ENCODE measurements around the gene MAN2B1. TPM values are rescaled to one million over a fixed set of nuclear protein-coding genes. Genes with fewer than 3 reads are reported as not detected.

MAN2B1 gene
- total and polyA plus RNA-seq, 2 experiments from 2014 or later = 68.8 to 77.1 TPM

DNA sequence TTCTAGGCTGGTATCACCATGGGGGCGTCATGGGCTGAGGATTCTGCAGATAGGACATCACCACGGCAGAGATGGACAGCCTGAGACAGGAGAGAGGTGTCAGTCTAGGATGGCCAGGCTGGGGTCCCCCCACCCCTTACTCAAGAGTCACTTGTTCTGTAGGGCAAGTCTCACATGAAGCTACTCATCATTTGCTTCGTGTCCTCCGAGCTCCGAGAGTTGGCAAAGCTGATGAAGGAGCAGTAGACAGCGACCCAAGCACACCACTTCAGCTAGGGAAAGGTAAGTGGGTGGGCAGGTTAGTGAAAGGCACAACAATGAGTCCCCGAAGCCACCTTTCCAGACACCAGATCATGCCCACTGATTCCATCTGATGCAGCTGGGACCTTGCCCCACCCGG lies 1.8 kb upstream of the MAN2B1 start:
- H3K79me2 ChIP-seq = peaks cover 48% of the 10 kb centered on the region

DNA sequence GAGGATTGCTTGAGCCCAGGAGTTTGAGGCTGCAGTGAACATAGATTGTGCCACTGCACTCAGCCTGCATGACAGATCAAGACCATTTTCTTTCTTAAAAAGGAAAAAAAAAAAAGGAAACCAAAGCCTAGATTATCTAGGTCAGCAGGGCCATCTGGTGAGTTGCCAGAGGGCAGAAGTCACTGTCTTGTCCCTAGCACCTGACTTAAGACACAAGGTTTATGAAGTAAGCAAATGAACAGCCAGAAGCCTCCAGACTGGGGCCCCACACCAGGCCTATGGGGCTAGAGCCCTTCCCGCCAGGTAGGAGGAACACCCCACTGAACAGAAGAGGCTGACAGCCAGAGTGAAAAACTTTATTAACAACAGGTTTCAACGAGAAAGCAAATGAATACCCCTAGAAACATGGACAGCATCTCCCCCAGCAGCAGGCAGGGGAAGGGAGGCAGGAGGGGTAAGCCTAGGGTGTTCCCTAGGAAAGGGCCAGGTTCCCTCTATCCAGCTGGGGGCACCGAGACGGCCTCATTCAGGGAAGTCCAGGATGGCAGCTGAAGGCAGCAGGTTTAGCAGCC lies 1.3 kb upstream of the MAN2B1 start:
- no peaks in the 10 kb centered on the region for H4K20me1 ChIP-seq (ENCODE audit: insufficient read depth, poor library complexity, severe bottlenecking)
- 92% methylated on average over 4 of the region's 4 CpGs for WGBS (ENCODE audit: low lambda C conversion rate, missing lambda C conversion rate)
- no peaks in the 10 kb centered on the region for H3K27me3 ChIP-seq
- no peaks in the 10 kb centered on the region for H3K36me3 ChIP-seq (replicated peaks; ENCODE audit: insufficient read depth, low read depth)
- peaks cover 48% of the 10 kb centered on the region for H3K79me2 ChIP-seq
- H3K4me2 ChIP-seq = peak overlapping the region; percentile 98
- peak overlapping the region; percentile 99 for H3K27ac ChIP-seq
- no peak for DNase-seq (ENCODE audit: low spot score)
- TF ChIP-seq, protein P1, sequence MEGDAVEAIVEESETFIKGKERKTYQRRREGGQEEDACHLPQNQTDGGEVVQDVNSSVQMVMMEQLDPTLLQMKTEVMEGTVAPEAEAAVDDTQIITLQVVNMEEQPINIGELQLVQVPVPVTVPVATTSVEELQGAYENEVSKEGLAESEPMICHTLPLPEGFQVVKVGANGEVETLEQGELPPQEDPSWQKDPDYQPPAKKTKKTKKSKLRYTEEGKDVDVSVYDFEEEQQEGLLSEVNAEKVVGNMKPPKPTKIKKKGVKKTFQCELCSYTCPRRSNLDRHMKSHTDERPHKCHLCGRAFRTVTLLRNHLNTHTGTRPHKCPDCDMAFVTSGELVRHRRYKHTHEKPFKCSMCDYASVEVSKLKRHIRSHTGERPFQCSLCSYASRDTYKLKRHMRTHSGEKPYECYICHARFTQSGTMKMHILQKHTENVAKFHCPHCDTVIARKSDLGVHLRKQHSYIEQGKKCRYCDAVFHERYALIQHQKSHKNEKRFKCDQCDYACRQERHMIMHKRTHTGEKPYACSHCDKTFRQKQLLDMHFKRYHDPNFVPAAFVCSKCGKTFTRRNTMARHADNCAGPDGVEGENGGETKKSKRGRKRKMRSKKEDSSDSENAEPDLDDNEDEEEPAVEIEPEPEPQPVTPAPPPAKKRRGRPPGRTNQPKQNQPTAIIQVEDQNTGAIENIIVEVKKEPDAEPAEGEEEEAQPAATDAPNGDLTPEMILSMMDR (IDR thresholded peaks at IDR 0.05; ENCODE audit: poor library complexity) = no peak
- H3K4me1 ChIP-seq (ENCODE audit: insufficient read depth) = peaks cover 14% of the 10 kb centered on the region
- no peaks in the 10 kb centered on the region for H3K9me3 ChIP-seq (ENCODE audit: low read depth)
- no peak overlapping the region for H3K4me3 ChIP-seq
- no peaks in the 10 kb centered on the region for H3K9me2 ChIP-seq (replicated peaks; ENCODE audit: insufficient read depth)
- H2AFZ ChIP-seq = no peak overlapping the region

More for the DNA sequence above, 1.8 kb upstream of the MAN2B1 start:
- Histone ChIP-seq H2AFZ (no peak overlapping the region), H3K4me3 (peak overlapping the region; percentile 75), H3K9me3 (ENCODE audit: low read depth) (no peaks in the 10 kb centered on the region), H3K4me1 (ENCODE audit: insufficient read depth) (peaks cover 14% of the 10 kb centered on the region), H3K4me2 (peak overlapping the region; percentile 98), H3K36me3 (replicated peaks; ENCODE audit: insufficient read depth, low read depth) (no peaks in the 10 kb centered on the region), H3K9me2 (replicated peaks; ENCODE audit: insufficient read depth) (no peaks in the 10 kb centered on the region), H3K27me3 (no peaks in the 10 kb centered on the region), H3K27ac (peak overlapping the region; percentile 99), H4K20me1 (ENCODE audit: insufficient read depth, poor library complexity, severe bottlenecking) (no peaks in the 10 kb centered on the region)
- DNase-seq (ENCODE audit: low spot score) = no peak
- TF ChIP-seq, protein P1 (IDR thresholded peaks at IDR 0.05; ENCODE audit: poor library complexity) = no peak
- TF ChIP-seq EZH2 (IDR thresholded peaks at IDR 0.05; ENCODE audit: borderline replicate concordance) (no peak), EZH2phosphoT487 (IDR thresholded peaks at IDR 0.05; ENCODE audit: low read depth, severe bottlenecking, unreplicated experiment) (no peak)
- 87% methylated on average over 8 of the region's 8 CpGs for WGBS (ENCODE audit: low lambda C conversion rate, missing lambda C conversion rate)

DNA sequence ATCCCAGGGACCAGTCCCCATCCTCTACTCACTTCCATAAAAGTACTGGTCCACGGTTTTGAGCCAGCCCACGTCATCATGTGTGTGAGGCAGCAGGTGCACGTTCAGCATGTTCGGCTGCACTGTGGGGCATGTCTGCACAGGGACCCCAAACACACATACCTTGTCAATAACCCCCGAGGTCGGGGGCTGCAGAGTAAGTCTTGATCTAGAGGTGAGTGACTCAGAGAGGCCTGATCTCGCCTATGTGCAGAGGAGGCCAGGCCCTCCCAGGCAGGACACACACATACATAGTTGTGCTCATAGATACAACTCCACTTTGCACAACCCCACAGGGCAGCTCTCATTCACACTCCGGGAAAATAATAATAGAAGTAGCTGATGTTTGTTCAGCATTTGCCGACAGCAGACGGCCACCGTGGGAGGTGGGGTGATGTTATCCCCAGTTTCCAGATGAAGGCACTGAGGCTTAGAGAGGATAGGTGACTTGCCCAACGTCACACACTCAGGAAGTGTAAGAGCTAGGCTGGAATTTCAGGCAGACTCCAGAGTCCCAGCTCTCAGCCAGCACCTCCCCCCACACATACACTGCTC lies 774 bp downstream of the MAN2B1 start:
- WGBS (ENCODE audit: low lambda C conversion rate, missing lambda C conversion rate) = 71% methylated on average over 11 of the region's 12 CpGs
- H3K36me3 ChIP-seq (replicated peaks; ENCODE audit: insufficient read depth, low read depth) = no peaks in the 10 kb centered on the region

More for the DNA sequence above, 774 bp downstream of the MAN2B1 start:
- Histone ChIP-seq H2AFZ (no peak overlapping the region), H3K4me2 (peak overlapping the region; percentile 98), H3K9me2 (replicated peaks; ENCODE audit: insufficient read depth) (no peaks in the 10 kb centered on the region), H3K27ac (peak overlapping the region; percentile 77), H3K4me3 (peak overlapping the region; percentile 91), H3K79me2 (peaks cover 40% of the 10 kb centered on the region), H4K20me1 (ENCODE audit: insufficient read depth, poor library complexity, severe bottlenecking) (no peaks in the 10 kb centered on the region), H3K9me3 (ENCODE audit: low read depth) (no peaks in the 10 kb centered on the region), H3K4me1 (ENCODE audit: insufficient read depth) (peaks cover 14% of the 10 kb centered on the region), H3K27me3 (no peaks in the 10 kb centered on the region)
- DNase-seq (ENCODE audit: low spot score) = no peak
- TF ChIP-seq, protein P1 (IDR thresholded peaks at IDR 0.05; ENCODE audit: poor library complexity) = no peak
- TF ChIP-seq EZH2 (IDR thresholded peaks at IDR 0.05; ENCODE audit: borderline replicate concordance) (no peak), EZH2phosphoT487 (IDR thresholded peaks at IDR 0.05; ENCODE audit: low read depth, severe bottlenecking, unreplicated experiment) (no peak)
